Breast epithelium (tissue), 3 donors: ENCODE data around the gene LIMCH1.

ENCODE experiments used
- CTCF ChIP-seq, 3 donors: fragments of 450-650 bp; IDR thresholded peaks; one replicate each; pipeline ENCODE4 v1.5.1; 2016 to 2017; ENCODE audit warnings: antibody characterized with exemption in 3 of 3, mild to moderate bottlenecking in 3 of 3, moderate library complexity in 3 of 3
- POLR2A ChIP-seq: fragments of 450-650 bp; IDR thresholded peaks from one replicate; pipeline ENCODE4 v1.6.1; 2016; ENCODE audit warnings: antibody characterized with exemption, mild to moderate bottlenecking, moderate library complexity
- POLR2AphosphoS5 ChIP-seq, 3 donors: sonication (generic); formaldehyde crosslinking; IDR thresholded peaks; one replicate each; pipeline ENCODE4 v1.6.1; 2017; ENCODE audit warnings: antibody characterized with exemption in 3 of 3

- no peak for TF ChIP-seq CTCF (IDR thresholded peaks at IDR 0.05)
- TF ChIP-seq POLR2A = no peak
- TF ChIP-seq POLR2AphosphoS5 (IDR thresholded peaks at IDR 0.05) = no peak
These were observed 82.8 kb downstream of the LIMCH1 start for GRCh38 chr4:41620594-41621256.
